ENCODE data around the gene LRRK2.
"Not testable (repeated sequence)": the region's sequence is repeated elsewhere in the genome, so short reads cannot be mapped to it uniquely, and the experiment has no call there.

The LRRK2 gene

GRCh38 chr12:40212566-40212965 is 12.2 kb upstream of the LRRK2 start:
- no peak for DNase-seq (ENCODE audit: low read depth in 2 of 2, low spot score in 1 of 2)

- DNase-seq (ENCODE audit: low read depth in 2 of 2, low spot score in 1 of 2): no peak
Observed at GRCh38 chr12:40215982-40216381, 8.8 kb upstream of the LRRK2 start.

- no peak for DNase-seq (ENCODE audit: low read depth in 2 of 2, low spot score in 1 of 2)
Observed at GRCh38 chr12:40216516-40217288, 8.1 kb upstream of the LRRK2 start.

DNA sequence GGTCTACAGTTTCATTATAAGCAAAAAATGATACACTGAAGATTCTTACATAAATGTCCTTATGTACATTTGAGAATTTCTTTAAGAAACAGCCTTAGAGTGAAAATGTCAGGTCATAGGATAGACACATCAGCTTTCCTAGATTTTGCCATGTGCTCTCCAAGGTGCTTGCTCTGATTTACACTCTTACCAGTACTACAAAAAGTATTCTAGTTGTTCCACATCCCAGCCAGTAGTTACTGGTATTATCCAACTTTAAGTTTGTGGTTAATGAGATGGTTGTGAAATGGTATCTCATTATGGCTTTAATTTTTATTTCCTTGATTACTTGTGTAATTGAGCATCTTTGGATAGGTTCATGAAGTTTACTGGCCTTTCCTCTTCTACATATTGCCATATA is 5.0 kb upstream of the LRRK2 start:
- no peak for DNase-seq (ENCODE audit: low read depth in 2 of 2, low spot score in 1 of 2)

GRCh38 chr12:40222247-40222646 is 2.5 kb upstream of the LRRK2 start:
- DNase-seq (ENCODE audit: low read depth in 2 of 2, low spot score in 1 of 2): no peak

DNA sequence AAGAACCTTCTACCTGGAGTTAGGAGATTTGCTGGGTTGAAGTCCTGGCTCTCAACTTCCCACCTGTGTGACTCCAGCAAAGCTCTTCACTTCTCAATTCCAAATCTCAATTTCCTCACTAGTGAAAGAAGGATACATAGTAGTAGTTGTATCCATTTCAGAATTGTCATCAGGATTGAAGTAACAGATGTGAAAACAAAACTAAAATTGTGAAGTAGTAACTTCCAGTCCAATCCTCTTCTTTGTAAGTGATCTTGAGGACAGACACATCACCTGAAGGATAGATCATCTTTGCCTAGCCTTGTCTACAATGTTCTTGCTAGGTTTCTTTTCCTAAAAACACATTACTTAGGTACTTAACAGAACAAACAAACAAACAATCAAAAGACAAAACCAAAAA is 1.2 kb upstream of the LRRK2 start:
- no peak for DNase-seq (ENCODE audit: low read depth in 2 of 2, low spot score in 1 of 2)

DNA sequence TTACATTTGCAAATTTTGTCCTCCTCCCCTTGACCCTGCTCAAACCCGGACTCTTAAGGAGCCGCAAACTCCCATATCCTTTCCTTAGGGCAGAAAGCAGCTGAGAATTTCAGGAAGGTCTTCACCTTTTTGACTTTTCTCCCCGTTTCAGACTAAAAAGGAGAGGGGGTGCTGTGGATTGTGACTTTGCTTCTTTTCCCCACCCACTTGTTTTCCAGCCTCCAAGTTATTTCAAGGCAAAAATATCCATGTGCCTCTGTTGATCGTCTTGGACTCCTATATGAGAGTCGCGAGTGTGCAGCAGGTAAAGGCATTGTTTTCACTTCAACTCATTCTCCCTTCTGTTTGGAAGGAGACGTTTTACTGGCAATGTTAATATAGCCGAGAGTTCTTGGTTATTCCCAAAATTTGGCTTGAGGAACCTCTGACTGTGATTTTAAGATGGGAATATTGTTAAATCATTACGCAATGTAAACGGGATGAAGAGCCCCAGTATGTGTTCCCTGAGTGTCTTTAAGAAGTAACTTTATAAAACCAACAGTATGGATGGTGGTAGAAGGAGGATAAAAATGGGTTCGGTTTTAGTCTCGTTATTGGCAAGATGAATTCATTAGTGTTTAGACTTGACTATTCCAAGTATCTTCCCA is 663 bp downstream of the LRRK2 start:
- no peak for DNase-seq (ENCODE audit: low read depth in 2 of 2, low spot score in 1 of 2)

DNA sequence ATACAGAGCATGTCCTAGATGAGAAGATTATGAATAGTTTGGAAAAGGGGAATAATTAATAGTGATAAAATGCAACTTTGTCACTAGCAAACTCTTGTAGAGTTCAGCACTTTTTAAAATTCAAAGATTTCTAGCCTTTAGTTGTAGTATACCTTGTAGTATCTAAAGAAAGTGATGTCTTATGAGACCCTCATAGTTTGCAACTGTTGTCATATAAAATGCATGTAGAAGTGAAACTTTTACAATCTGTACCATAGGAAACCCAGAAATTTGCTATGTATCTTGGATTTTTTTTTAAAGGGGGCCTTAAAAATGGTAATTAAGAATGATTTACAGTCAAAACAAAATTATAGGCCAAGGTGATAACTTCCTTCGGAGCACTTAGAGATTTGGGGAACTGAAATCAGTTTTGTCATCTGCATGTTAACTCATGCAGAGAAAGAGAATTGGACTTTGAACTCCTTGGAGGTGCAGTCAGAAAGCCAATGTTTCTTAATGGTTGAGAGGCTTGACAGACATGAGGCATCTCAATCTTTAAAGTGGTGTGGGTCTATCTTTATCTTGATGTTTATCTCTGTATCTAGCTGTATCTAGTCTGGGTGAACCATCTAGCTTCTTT is 1.3 kb downstream of the LRRK2 start:
- DNase-seq (ENCODE audit: low read depth in 2 of 2, low spot score in 1 of 2): no peak

GRCh38 chr12:40226705-40227104 is 1.9 kb downstream of the LRRK2 start:
- DNase-seq (ENCODE audit: low read depth in 2 of 2, low spot score in 1 of 2): no peak

DNA sequence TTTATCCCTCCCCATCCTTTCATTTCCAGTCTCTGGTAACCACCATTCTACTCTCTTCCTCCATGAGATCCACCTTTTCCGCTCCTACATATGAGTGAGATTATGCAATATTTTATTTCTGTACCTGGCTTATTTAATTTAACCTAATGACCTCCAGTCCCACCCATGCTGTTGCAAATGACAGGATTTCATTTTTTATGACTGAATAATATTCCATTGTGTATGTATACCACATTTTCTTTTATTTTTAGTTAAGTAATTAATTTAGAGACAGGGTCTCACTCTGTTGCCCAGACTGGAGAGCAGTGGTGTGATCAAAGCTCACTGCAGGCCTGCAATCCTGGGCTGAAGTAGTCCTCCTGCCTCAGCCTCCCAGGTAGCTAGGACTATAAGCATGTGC is 2.6 kb downstream of the LRRK2 start:
- no peak for DNase-seq (ENCODE audit: low read depth in 2 of 2, low spot score in 1 of 2)

DNA sequence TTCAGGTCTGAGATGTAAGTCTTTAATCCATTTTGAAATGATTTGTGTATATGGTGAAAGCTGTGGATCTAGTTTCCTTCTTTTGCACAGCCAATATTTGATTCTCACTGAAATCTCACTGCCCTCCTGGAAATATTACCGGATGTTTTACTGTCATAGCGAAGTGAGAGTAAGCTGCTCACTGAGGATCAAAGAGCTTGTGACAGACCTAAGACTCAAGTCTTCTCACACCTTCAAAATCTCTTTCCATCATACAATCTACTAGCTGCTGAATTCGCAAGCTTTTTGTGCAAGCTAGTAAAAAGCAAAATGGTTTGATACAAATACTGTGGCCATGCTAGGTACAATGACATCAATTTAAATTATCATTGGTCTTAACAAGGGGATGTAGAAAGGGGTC is 3.9 kb downstream of the LRRK2 start:
- no peak for DNase-seq (ENCODE audit: low read depth in 2 of 2, low spot score in 1 of 2)

- no peak for DNase-seq (ENCODE audit: low read depth in 2 of 2, low spot score in 1 of 2)
Observed at GRCh38 chr12:40229690-40230651, 5.2 kb downstream of the LRRK2 start.

- no peak for DNase-seq (ENCODE audit: low read depth in 2 of 2, low spot score in 1 of 2)
Observed at GRCh38 chr12:40232602-40233001, 7.8 kb downstream of the LRRK2 start.

DNA sequence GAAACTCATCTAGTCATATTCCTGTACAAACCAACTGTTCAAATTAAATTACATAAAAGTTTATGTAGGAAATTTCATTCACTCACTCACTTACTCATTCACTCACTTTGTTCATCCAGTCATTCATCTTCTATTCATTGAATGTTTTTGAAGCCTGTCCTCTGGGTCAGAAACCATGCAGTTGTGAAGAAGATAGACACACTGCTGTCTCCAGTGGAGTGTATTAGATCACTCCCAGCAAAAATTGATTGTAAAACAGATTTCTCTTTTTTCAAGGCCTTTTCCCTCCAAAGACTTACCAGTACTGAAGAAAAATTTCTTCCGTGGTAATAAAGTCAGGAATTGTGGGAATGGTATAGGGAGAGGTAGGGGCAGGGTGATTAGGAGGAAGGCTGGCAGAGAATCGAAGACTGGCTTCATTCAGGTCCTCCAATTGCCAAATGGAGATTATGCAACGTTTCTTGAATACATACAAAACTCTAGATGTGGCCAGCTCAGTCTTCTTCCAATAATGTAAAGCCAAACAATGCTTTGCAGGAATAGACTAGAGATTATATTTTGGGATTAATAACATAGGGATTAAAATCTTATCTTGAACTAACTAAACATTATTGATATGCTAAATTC is 9.1 kb downstream of the LRRK2 start:
- no peak for DNase-seq (ENCODE audit: low read depth in 2 of 2, low spot score in 1 of 2)

DNA sequence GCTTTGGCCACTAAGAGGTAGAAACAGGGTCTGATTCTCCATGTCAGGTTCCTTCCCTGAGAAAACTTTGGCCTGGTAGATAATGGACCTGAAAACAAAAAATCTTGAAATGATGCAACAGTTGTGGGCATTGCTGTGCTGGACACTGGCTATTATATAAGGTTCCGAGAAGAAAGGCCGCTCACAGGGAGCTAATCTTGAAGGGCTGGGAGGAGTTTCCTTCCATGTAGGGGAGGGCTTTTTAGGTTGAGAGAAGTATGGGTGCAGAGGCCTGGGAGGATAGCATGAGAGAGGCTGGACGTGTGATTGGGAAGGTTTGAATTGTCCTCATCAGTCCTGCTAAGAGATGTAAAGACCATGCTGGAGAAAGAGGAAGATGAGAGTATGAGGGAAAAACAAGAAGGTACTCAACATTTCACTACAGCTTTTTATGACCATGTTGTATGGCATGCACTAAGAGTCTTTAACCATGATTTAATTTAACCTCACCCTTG is 11.6 kb downstream of the LRRK2 start:
- DNase-seq (ENCODE audit: low read depth in 2 of 2, low spot score in 1 of 2): no peak

DNA sequence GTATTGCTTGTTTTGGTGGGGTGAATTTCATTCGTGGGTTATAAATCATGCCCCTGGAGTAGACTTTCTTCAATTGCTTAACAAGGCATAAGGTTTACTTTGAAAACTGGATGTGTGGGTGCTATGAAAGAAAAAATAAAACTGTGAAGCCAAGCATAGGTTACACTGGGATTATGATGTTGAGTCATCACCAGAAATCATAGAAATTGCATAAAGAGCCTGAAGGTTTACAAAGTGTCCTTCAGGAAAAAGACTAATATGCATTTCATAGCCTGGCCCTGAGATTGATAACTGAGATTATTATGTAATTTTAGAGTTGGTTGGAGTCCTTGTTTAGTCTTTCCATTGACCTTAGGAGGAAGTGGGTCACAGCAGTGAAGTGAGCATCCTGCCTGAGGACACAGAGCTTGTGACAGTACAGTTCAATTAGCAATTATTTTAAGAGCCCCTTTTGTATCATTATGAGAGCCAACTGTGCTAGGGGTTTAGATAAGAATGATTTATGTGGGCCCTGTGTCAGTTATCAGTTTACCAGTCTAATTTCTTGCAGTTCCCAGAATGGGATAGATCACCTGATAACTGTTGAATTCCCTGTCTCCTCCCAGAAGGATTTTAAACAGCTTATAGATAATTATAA is 13.6 kb downstream of the LRRK2 start:
- no peak for DNase-seq (ENCODE audit: low read depth in 2 of 2, low spot score in 1 of 2)

GRCh38 chr12:40238979-40239378 is 14.2 kb downstream of the LRRK2 start:
- no peak for DNase-seq (ENCODE audit: low read depth in 2 of 2, low spot score in 1 of 2)

- no peak for DNase-seq (ENCODE audit: low read depth in 2 of 2, low spot score in 1 of 2)
Observed at GRCh38 chr12:40240779-40241178, 16.0 kb downstream of the LRRK2 start.

DNA sequence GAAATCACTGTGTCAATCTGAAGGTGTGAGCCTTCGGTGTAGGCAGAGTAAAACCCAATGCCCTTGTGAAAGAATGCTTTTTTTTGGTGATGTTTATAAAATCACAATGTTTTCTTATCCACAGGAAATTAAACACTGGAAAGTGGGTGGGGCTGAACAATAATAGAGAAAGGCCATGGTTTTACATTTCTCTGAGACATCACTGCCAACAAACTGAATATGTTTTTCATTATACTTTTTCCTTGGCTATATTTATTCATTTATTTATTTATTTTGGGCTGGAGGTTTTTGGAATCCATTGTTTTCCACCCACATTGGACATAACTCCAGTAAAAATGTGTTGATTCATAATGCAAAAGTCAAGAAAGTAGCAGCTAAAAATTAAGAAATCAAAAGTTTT is 16.9 kb downstream of the LRRK2 start:
- no peak for DNase-seq (ENCODE audit: low read depth in 2 of 2, low spot score in 1 of 2)

DNA sequence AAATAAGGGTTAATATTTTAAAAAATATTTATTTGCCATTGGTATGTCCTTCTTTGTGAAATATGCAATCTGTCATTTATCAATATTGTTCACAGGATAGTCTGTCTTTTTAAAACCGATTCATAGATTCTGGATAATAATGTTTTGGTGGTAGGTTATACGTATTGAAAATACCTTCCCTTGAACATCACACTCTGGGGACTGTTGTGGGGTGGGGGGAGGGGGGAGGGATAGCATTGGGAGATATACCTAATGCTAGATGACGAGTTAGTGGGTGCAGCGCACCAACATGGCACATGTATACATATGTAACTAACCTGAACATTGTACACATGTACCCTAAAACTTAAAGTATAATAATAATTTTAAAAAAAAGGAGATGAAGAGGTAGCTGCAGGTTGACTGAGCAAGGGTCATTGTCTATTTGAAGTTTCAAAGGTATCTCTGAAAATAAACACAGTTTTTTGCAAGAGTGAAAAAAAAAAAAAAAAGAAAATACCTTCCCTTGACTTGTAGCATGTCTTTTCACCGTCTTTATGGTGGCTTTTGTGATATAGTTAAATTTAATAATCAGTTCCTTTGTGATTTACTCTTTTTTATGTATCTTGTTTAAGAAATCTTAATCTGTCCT is 19.8 kb downstream of the LRRK2 start:
- not testable (repeated sequence) for DNase-seq (ENCODE audit: low read depth in 2 of 2, low spot score in 1 of 2)

Data from stimulated activated CD8-positive, alpha-beta memory T cell treated with anti-CD3 and anti-CD28 coated beads, Interleukin-4, amount 100 ng/mL, for 1 hour (primary cell).